Measurements from ENCODE around the gene PIP4K2C. TPM values are rescaled to one million over a fixed set of nuclear protein-coding genes. Genes with fewer than 3 reads are reported as not detected.
"Not testable (repeated sequence)": the region's sequence is repeated elsewhere in the genome, so short reads cannot be mapped to it uniquely, and the experiment has no call there.

The PIP4K2C gene
- total RNA-seq, 1 donor from 2014 or later, result 9.9 TPM

DNA sequence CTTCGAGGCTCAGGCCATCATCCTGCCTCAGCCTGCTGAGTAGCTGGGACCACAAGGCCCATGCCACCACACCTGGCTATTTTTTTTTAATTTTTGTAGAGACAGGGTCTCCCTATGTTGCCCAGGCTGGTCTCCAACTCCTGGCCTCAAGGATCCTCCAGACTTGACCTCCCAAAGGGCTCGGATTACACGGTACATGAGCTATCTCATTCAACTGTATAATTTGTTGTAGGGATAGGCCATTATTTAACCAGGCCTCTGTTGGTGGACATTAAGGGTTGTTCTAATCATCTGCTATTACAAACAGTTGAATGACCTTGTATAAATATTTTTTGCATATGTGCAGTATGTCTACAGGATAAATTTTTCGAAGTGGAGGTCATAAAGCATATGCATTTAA is 32.1 kb upstream of the PIP4K2C start:
- DNase-seq (ENCODE audit: extremely low read depth, low read depth, low spot score), result no peak

DNA sequence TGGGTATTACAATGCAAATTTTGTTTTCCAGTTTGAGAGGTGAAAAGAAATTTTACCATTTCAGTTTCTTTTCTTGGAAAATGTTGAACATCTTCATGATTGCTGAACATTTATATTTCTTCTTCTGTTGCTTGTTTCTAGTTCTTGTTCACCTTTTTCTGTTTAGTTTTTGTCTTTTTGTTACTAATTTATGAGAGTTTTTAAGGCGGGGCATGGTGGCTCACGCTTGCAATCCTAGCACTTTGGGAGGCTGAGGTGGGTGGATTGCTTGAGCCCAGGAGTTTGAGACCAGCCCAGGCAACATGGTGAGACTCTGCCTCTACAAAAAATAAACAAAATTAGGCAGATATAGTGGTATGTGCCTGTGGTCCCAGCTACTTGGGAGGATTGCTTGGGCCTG is 30.5 kb upstream of the PIP4K2C start:
- no peak for DNase-seq (ENCODE audit: extremely low read depth, low read depth, low spot score)

DNA sequence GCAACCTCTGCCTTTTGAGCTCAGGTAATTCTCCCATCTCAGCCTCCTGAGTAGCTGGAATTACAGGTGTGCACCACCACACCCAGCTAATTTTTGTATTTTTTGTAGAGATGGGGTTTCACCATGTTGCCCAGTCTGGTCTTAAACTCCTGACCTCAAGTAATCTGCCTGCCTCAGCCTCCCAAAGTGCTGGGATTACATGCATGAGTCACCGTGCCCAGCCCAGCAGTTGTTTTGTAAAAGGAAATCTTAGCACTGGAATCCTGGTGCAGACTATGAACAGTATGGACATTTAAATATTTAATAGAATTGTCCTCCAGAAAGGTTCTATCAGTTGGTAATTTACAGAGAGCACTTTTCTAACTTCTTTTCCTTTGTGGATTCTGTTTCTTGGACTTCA is 29.9 kb upstream of the PIP4K2C start:
- not testable (repeated sequence) for DNase-seq (ENCODE audit: extremely low read depth, low read depth, low spot score)

DNA sequence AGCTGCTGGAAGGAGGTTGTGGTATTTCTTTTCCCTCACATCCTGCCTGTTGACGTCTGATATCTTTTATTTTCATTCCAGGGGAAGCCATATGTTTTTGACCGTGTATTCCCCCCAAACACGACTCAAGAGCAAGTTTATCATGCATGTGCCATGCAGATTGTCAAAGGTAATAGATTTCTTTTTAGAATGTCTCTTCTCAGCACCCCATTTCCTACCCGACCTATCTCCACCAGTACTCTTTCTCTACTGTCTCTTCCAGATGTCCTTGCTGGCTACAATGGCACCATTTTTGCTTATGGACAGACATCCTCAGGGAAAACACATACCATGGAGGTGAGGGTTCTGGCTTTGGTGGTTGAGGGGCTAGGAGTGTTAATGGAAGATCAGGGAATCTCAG is 27.6 kb upstream of the PIP4K2C start:
- DNase-seq (ENCODE audit: extremely low read depth, low read depth, low spot score), result no peak

DNA sequence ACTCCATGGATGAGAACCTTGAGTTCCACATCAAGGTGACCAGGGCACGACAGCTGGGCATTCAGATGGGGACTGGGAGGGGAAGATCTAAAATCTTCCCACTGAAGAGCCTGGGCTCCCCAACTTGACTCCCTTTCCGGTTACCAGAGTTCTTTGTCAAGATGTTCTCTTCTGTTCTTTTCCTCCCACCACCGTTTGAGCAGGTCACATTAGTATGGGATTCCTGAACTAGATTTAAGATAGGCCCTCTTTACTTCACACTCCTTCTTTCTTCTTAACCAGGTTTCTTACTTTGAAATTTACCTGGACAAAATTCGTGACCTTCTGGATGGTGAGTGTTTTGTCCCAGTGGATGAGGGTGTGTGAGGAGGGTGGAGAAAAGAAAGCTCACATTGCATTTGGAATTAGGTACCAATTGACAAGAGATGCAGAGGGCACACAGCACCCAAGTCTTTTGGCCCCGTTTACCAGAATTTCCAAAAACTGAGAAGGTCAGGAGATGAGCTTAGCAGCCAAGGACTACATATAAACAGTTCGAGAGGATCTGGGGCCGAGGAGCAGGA is 26.7 kb upstream of the PIP4K2C start:
- DNase-seq (ENCODE audit: extremely low read depth, low read depth, low spot score), result no peak

DNA sequence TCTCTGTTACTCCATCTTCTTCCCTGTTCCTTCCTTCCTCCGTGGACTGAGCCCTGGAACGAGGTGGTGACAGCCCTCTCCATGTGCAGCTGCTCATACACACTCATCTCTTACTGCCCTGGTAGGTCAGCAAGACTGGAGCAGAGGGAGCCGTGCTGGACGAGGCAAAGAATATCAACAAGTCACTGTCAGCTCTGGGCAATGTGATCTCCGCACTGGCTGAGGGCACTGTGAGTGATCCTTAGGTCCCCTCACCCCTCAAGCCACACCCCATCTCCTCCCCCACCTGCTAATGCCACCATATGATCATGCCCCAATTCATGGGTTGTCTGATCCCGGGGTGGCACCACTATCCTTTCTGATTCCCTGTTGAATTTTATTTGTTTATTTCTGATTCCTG is 22.2 kb upstream of the PIP4K2C start:
- DNase-seq (ENCODE audit: extremely low read depth, low read depth, low spot score), result no peak

DNA sequence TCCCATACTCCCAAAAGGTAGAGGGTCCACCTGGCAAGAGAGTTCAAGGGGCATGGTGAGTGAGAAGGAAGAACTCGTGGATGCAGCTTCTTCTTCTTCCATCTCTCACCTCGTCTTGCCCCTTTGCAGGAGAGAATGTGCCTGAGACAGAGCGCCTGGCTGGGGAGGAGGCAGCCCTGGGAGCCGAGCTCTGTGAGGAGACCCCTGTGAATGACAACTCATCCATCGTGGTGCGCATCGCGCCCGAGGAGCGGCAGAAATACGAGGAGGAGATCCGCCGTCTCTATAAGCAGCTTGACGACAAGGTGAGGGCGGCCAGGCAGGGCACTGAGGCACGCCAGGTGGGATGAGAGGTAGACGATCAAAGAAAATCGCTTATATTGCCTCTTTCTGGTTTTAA is 21.1 kb upstream of the PIP4K2C start:
- DNase-seq (ENCODE audit: extremely low read depth, low read depth, low spot score), result no peak

DNA sequence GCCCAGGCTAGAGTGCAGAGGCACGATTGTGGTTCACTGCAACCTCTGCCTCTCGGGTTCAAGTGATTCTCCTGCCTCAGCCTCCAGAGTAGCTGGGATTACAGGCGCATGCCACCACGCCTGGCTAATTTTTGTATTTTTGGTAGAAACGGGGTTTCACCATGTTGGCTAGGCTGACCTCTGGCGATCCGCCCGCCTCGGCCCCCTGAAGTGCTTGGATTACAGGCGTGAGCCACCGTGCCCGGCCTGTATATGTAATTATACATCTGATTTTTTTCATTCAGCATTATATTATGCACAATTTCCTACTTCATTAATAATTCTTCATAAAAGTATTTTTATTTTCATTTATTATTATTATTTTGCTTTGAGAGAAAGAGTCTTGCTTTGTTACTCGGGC is 20.6 kb upstream of the PIP4K2C start:
- DNase-seq (ENCODE audit: extremely low read depth, low read depth, low spot score), result not testable (repeated sequence)

DNA sequence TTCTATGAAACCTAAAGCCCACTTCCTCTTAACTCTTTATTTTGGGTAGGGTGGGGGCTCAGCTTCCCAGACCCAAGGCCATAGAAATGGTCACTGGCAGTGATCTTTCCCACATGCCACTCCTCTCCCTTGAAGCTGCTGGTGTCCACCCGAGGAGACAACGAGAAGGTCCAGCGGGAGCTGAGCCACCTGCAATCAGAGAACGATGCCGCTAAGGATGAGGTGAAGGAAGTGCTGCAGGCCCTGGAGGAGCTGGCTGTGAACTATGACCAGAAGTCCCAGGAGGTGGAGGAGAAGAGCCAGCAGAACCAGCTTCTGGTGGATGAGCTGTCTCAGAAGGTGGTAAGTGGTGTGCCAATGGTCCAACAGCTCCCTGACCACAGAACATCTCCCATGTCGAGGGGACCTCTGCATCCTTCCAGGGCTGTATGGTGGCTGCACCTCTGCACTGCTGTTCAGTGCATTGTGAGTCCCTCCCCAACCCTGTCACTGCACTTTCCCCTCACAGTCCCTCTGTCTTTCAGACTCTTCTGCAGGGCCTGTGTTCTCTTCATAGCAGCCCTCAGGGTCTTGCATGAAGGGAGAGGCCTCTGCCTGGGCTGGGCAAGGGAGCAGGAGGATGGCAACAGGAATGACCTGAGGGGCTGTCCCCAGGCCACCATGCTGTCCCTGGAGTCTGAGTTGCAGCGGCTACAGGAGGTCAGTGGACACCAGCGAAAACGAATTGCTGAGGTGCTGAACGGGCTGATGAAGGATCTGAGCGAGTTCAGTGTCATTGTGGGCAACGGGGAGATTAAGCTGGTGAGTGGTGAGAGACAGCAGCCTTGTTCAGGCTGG is 18.8 kb upstream of the PIP4K2C start:
- no peak for DNase-seq (ENCODE audit: extremely low read depth, low read depth, low spot score)

DNA sequence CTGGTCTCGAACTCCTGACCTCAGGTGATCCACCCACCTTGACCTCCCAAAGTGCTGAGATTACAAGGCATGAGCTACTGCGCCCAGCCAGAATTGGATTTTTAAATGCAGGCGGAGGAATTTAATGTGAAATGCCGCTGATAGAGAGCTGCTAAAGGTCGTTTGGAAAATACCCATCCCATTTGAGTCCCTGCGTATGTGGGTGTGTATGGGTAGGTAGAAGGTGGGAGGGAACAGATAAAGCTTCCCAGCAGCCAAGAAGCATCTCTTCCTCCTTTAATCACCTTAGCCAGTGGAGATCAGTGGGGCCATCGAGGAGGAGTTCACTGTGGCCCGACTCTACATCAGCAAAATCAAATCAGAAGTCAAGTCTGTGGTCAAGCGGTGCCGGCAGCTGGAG is 16.2 kb upstream of the PIP4K2C start:
- no peak for DNase-seq (ENCODE audit: extremely low read depth, low read depth, low spot score)

DNA sequence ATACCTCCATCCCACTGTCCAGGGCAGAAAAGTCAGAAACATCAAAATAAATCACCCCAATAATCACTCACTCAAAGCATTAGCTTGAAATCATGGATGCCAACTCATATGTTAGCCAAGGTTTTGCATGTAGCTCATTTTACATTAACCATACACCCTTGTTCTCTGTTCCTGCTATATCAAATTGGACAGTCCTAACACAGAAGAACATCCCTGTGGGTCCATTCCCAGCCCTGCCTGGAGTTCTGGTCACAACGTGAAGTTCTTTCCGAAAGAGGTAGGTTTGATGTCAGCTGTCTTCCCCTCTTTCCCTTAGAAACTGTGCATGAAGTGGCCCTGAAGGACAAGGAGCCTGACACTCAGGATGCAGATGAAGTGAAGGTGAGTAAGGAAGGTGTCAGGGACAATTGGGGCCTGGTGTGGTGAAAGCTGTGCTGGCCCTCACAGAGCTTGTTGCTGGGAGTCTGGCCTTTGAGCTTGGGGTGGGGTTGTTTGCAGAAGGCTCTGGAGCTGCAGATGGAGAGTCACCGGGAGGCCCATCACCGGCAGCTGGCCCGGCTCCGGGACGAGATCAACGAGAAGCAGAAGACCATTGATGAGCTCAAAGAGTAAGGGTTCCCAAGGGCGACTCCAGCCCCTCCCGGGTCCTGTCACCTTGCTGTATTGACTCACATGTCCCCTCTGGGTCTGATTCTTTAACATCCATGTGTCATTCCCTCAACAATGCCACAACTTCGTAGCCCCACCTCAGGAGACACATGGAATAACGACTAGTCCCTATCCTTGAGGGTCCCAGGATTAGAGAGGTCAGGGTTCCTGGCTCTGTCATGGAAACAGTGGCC is 15.0 kb upstream of the PIP4K2C start:
- DNase-seq (ENCODE audit: extremely low read depth, low read depth, low spot score), result no peak

DNA sequence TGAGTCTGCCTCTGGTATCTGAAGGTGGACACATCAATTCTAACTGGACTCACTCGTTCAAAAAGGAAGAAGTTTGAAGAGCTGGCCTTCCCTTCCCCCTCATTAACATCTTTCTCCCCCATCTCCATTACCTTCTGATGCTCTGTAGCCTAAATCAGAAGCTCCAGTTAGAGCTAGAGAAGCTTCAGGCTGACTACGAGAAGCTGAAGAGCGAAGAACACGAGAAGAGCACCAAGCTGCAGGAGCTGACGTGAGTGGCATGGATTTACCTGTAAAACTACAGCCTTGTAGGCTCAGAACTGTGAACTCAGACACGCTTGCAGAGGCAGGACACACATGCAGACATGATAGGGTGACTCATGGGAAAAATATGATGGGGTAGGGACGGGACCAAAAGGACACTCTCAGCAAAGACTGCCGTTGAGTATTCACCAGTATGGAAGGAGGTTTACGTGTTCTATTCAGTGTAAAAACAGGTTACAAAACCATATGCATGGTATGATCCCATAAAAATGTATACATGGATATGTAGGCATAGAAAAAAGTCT is 14.3 kb upstream of the PIP4K2C start:
- DNase-seq (ENCODE audit: extremely low read depth, low read depth, low spot score), result no peak

DNA sequence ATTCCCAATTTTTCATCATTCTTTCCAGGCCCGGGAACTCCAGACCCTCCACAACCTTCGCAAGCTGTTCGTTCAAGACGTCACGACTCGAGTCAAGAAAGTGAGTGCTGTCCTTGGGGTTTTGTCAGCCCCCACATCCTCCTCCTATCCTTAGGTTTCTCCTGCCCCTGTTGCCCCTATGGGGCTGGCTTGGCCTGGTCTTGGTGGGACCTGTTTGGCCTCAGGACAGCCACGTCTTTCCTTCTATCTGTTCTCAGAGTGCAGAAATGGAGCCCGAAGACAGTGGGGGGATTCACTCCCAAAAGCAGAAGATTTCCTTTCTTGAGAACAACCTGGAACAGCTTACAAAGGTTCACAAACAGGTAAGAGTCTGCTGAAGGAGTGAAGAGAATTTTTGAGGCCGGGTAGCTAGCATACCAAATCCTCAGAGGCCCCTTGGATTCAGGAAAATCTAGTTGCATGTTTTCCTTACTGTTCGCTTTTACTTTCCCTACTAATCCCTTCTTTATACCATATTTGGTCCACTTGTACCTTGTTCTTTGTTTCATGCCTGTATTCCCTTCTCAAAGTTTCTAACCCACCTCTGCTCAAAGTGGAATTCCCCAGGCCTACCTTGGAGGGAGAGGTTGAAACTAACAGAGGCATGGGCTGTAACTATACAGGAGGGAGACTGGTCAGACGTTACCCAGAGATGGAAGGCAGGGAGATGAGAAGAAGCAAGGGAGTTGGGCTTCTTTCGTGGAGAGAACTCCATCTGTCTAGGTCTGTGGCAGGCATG is 12.8 kb upstream of the PIP4K2C start:
- no peak for DNase-seq (ENCODE audit: extremely low read depth, low read depth, low spot score)

DNA sequence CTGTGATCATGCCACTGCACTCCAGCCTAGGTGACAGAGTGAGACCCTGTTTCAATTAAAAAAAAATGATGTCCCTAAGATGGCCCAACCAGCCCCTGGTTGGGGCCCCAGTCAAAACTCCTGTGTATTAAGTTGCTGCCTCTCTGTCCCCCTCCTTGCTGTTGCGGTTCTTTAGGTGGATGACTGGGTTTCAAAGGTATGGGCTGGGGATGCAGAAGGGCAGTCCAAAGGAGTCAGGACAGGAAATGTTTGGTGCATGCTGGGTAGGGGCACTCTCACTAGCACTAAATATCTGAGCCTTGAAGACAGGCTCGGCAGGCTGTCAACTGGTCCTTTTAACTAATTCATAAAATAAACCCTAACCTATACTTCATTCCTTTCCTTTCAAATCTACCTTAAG is 12.0 kb upstream of the PIP4K2C start:
- no peak for DNase-seq (ENCODE audit: extremely low read depth, low read depth, low spot score)

DNA sequence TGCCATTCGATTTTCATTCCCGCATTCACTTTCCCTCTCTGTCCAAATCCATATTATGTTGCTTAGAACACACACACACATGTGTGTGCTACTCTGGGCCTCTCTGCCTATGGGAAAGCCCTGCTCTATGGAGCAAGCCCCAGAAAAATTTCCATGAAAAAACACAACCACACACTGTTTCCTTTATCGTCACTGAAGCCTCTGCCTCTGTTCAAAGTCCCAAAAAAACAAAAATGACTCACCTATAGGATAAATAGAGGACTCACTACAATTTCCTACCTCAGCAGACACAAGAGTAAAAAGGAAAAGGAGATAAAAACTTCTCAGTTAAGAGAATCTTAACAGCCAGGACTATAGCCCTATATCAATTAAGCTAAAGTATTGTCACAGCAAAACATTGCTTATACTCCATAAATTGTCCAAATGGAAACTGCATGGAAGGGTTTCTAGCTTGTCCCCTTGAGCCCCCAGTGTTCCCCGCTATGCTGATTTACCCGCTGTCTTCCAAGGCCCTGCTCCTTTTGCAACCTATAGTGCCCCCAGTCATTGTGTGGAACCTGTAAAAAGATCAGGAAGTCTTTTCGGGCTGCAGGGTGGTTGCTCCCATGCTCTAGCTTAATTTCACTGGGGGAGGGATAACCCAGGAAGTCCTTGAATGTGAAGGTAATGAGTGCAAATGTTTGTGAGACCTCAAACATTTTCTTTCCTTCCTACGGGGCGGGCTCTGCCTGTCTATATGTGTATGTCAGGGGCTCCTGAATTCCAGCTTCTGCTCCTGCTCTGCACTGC is 11.1 kb upstream of the PIP4K2C start:
- no peak for DNase-seq (ENCODE audit: extremely low read depth, low read depth, low spot score)

DNA sequence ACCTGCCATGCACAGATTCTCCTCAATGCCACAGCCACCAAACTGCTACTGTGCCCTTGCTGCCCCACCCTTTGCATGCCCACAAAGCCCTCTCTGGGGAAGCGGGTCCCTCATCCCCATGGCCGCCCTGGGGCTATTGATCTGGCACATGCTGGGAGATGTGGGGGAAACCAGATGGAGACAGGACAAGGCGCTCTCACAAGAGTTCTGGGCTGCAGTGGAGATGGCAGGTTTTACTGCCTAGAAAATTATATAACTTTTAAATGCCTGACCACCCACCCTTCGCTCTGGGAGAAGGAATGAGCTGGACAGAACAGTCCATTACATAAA is 10.6 kb upstream of the PIP4K2C start:
- DNase-seq (ENCODE audit: extremely low read depth, low read depth, low spot score), result no peak

DNA sequence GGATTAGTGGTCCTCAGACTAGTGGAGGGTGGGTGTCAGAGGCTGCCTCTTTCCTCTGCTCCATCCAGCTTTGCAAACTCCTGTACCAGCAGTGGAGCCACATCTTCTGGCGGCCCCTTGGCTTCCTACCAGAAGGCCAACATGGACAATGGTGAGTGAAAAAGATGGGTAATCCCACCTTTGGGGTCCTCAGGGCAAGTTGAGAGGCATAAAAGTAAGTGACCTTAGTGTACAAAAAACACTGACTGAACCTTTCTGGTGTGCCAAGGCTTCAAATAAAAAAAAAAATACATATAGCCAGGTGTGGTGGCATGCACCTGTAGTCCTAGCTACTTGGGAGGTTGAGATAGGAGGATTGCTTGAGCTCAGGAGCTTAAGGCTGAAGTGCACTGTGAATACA is 9.2 kb upstream of the PIP4K2C start:
- DNase-seq (ENCODE audit: extremely low read depth, low read depth, low spot score), result no peak

DNA sequence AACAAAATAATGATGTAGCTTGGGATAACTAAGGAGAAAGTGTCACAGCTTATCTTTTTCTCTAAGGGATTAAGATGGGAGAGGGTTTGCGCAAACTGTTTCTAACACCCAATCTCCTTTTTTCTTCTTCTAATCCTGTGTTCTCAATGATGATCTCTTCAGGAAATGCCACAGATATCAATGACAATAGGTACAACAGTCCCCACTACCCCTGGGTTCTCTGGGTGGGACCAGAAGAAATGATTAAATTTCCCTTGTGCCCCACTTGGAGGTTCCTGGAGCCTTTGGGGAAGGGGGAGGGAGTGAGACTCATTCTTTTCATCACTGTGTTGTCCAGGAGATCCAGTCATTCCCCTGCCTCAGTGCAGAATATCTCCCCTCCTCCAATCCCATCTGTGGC is 8.6 kb upstream of the PIP4K2C start:
- DNase-seq (ENCODE audit: extremely low read depth, low read depth, low spot score), result no peak

DNA sequence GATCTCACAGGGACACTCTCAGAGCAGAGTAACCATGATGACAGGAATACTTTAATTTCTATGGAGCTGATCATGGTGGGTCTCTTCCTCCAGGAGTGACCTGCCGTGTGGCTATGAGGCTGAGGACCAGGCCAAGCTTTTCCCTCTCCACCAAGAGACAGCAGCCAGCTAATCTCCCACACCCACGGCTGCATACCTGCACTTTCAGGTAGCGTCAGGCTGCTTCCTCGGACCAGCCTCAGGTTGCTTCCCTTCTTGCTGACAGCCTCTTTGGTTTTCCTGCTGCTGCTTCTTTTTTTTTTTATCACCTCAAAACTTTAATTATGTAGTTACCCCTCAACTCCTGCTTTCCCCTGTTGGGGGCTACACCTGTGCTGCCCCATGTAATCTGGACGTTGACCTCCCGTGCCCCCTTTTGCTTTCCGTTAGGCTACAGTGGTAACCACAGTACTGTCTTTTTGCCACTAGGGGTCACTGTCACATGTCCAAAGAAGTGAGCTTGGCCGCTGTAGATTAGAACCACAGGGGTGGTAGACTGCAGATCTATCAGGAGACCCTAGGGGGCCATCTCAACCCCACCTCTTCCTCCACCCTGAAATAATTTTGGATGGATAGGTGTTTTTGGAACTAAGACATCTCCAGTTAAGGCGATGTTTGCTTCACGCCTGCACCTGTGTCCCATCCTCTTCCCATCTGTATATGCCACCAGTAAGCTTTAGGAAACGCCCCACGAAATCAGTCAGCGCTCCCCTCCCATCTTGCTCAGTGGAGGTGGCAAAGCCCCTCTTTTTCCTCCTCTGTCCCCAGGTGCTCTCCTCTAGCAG is 7.8 kb upstream of the PIP4K2C start:
- peak; percentile 48 for DNase-seq (ENCODE audit: extremely low read depth, low read depth, low spot score)

All from glomerular endothelial cell (primary cell).